Endothelial cell of umbilical vein (primary cell): ENCODE data around the gene ACAD9. TPM values are rescaled to one million over a fixed set of nuclear protein-coding genes. Genes with fewer than 3 reads are reported as not detected.

Experiments
- BruUV-seq: library from RNA; stranded (reverse); fragments of 400-500 nt; replicated peaks from 2 replicates; lab custom pipeline; 2021; lab: Mats Ljungman, UMichigan
- CTCF ChIA-PET: fragments of 300-600, 350-600 bp; sonication (Branson Sonifier 250); formaldehyde crosslinking; loops from one replicate; lab custom pipeline; 2021; ENCODE audit warnings: antibody characterized with exemption, inconsistent platforms; lab: Charles Lee
- POLR2A ChIA-PET: fragments of 300-600, 350-600 bp; sonication (Branson Sonifier 250); formaldehyde crosslinking; loops from one replicate; lab custom pipeline; 2021; ENCODE audit warnings: antibody characterized with exemption, inconsistent platforms; lab: Charles Lee
- DNase-seq: peaks from one replicate; pipeline ENCODE4 v3.0.0-alpha.2; 2011; ENCODE audit warnings: low read depth, low spot score
- FAIRE-seq: peaks from 2 replicates; lab custom pipeline; 2011; peaks lifted over from hg19 to GRCh38; lab: Jason Lieb, UNC
- H2AFZ ChIP-seq: 2 replicates; pipeline ENCODE4 v1.6.0; 2012; ENCODE audit warnings: low read depth, low read length, control low read depth, inconsistent platforms
- H3K27ac ChIP-seq: 2 replicates; pipeline ENCODE4 v1.5.1; 2011; ENCODE audit warnings: low read depth, mild to moderate bottlenecking, control low read depth, low read length, moderate library complexity; ENCODE audit not compliant: insufficient read depth
- H3K27me3 ChIP-seq, 2 experiments: 2 replicates each; pipeline versions ENCODE4 v1.6.0 to v1.6.1; 2011; ENCODE audit warnings: low read length in 2 of 2, mixed read lengths in 1 of 2; ENCODE audit not compliant: control insufficient read depth in 2 of 2, insufficient read depth in 2 of 2
- H3K36me3 ChIP-seq, 2 experiments: 2 replicates in 1 of 2; 3 replicates in 1 of 2; pipeline ENCODE4 v1.5.1; 2011; ENCODE audit warnings: low read length in 2 of 2, mild to moderate bottlenecking in 1 of 2, moderate library complexity in 1 of 2; ENCODE audit not compliant: control insufficient read depth in 2 of 2, insufficient read depth in 2 of 2; ENCODE audit errors: extremely low read depth in 1 of 2
- H3K4me1 ChIP-seq: 3 replicates; pipeline ENCODE4 v1.5.1; 2011; ENCODE audit warnings: mild to moderate bottlenecking, low read length; ENCODE audit not compliant: control insufficient read depth, insufficient read depth; ENCODE audit errors: extremely low read depth
- H3K4me2 ChIP-seq: 2 replicates; pipeline ENCODE4 v1.6.1; 2011; ENCODE audit warnings: low read length, control low read depth, mixed read lengths; ENCODE audit not compliant: insufficient read depth
- H3K4me3 ChIP-seq, 3 experiments: fragments of 200-600 bp in 1 of 3; sonication (generic), shearing (Covaris generic) in 1 of 3; replicated peaks in 1 of 3; 2 replicates each; pipeline ENCODE4 v1.5.1; 2011 to 2016; ENCODE audit warnings: control low read depth in 3 of 3, low read length in 3 of 3, mild to moderate bottlenecking in 2 of 3, inconsistent platforms in 1 of 3, low read depth in 1 of 3, moderate library complexity in 1 of 3; ENCODE audit not compliant: insufficient read depth in 1 of 3
- H3K79me2 ChIP-seq: 2 replicates; pipeline ENCODE4 v1.6.0; 2012; ENCODE audit warnings: low read length, inconsistent platforms; ENCODE audit not compliant: control insufficient read depth, insufficient read depth
- H3K9ac ChIP-seq: replicated peaks from 2 replicates; pipeline ENCODE3; 2011; ENCODE audit warnings: low read length, control low read depth; ENCODE audit not compliant: insufficient read depth; ENCODE audit errors: extremely low read depth
- H3K9me1 ChIP-seq: replicated peaks from 3 replicates; pipeline ENCODE4 v1.6.0; 2011; ENCODE audit warnings: mild to moderate bottlenecking, low read length; ENCODE audit not compliant: control insufficient read depth, insufficient read depth; ENCODE audit errors: extremely low read depth
- H3K9me3 ChIP-seq: replicated peaks from 2 replicates; pipeline ENCODE4 v1.5.1; 2012; ENCODE audit warnings: low read length, inconsistent platforms; ENCODE audit not compliant: control insufficient read depth, insufficient read depth
- H4K20me1 ChIP-seq: replicated peaks from 2 replicates; pipeline ENCODE3; 2011; ENCODE audit warnings: mild to moderate bottlenecking, low read length; ENCODE audit not compliant: control insufficient read depth, insufficient read depth; ENCODE audit errors: extremely low read depth
- EZH2 ChIP-seq: IDR thresholded peaks from 2 replicates; pipeline ENCODE4 v1.6.1; 2012; ENCODE audit warnings: borderline replicate concordance, low read depth, mild to moderate bottlenecking, moderate library complexity, low read length, inconsistent platforms; ENCODE audit not compliant: severe bottlenecking
- GATA2 ChIP-seq: IDR thresholded peaks from 2 replicates; pipeline ENCODE4 v1.7.0; 2011; ENCODE audit warnings: low read depth, mild to moderate bottlenecking, moderate library complexity, mixed read lengths, low read length; ENCODE audit not compliant: insufficient read length, insufficient read depth
- JUN ChIP-seq: IDR thresholded peaks from 2 replicates; pipeline ENCODE4 v1.6.1; 2011; ENCODE audit warnings: borderline replicate concordance, low read depth; ENCODE audit not compliant: insufficient read length, insufficient read depth
- MAX ChIP-seq: IDR thresholded peaks from 2 replicates; pipeline ENCODE4 v1.6.1; 2011; ENCODE audit not compliant: insufficient read depth, insufficient read length
- MYC ChIP-seq: IDR thresholded peaks from one replicate; pipeline ENCODE4 v1.6.1; 2011; ENCODE audit warnings: mild to moderate bottlenecking, low read depth, low read length
- POLR2AphosphoS5 ChIP-seq: IDR thresholded peaks from 2 replicates; pipeline ENCODE4 v1.6.1; 2012; ENCODE audit warnings: low read depth, mild to moderate bottlenecking, control low read depth, low read length, moderate library complexity; ENCODE audit not compliant: insufficient read depth
- dilution Hi-C: fragments of 300-500 bp; cut with MboI; formaldehyde crosslinking; loops from one replicate; pipeline ENCODE4 v1.15.0; 2019; ENCODE audit warnings: low sequenced_read_pairs; ENCODE audit not compliant: extremely low pct_ligation_motif_present
- intact Hi-C: fragments of 100-400 bp; cut with micrococcal nuclease; formaldehyde crosslinking; loops from one replicate; pipeline ENCODE4 v1.10.0; 2022
- polyA plus RNA-seq, 4 experiments: library from polyadenylated mRNA; depleted of rRNA in 3 of 4; stranded (reverse) in 3 of 4; unstranded in 1 of 4; fragments of >200 nt; gene quantifications; 2 replicates each; pipeline versions ENCODE4 v1.2.1 to v1.2.3, GENCODE V29; 2011 to 2012; ENCODE audit warnings: missing spikeins in 1 of 4
- total RNA-seq: library from RNA; stranded (reverse); gene quantifications from 2 replicates; pipeline ENCODE4 v1.2.3, GENCODE V29; 2021

Gene ACAD9
- total and polyA plus RNA-seq, 2 donors (not counting 3 experiments of a cell fraction or from before 2014, with no cell fraction given): 58.6 to 65.8 TPM

GRCh38 chr3:128878556-128879124, 780 bp upstream of the ACAD9 start:
- Histone ChIP-seq H3K27me3 (peaks cover 6% of the 10 kb centered on the region in 2 experiments), H3K4me2 (peak overlapping the region; percentile 85), H2AFZ (peak overlapping the region; percentile 68), H3K4me1 (peaks cover 23% of the 10 kb centered on the region), H3K79me2 (peaks cover 35% of the 10 kb centered on the region), H3K9me3 (no peaks in the 10 kb centered on the region), H3K4me3 (peak overlapping the region; percentile 46 to 91 (median 90)), H4K20me1 (no peaks in the 10 kb centered on the region), H3K9me1 (no peaks in the 10 kb centered on the region), H3K36me3 (peaks cover 0 to 4% of the 10 kb centered on the region in 2 experiments), H3K9ac (peak overlapping the region; percentile 99), H3K27ac (peak overlapping the region; percentile 95)
- DNase-seq (peak; percentile 74), FAIRE-seq (no peak)
- CTCF ChIA-PET: interaction anchor here (0.6 to 2.9 kb wide), 13 partner anchors 10 to 367 kb away, joined by 3 to 22 read pairs (median 3); no protein-coding TSS in a partner anchor
- intact Hi-C loops (loop anchor here (1.0 to 5.0 kb wide), 5 partner anchors 44 to 370 kb away; partner anchors contain the start of genes COPG1 and RAB7A), dilution Hi-C loops (no loop called here)
- BruUV-seq: TSS peak; percentile 85
- POLR2A ChIA-PET: interaction anchor here (0.9 to 3.0 kb wide), 3 partner anchors 8 to 805 kb away, joined by 4 to 12 read pairs (median 4); no protein-coding TSS in a partner anchor
- TF ChIP-seq POLR2AphosphoS5: no peak
- TF ChIP-seq JUN: no peak
- no peak for TF ChIP-seq EZH2
- TF ChIP-seq GATA2: peak; percentile 49
- TF ChIP-seq MAX: no peak
- TF ChIP-seq MYC: no peak
